GM19240 (cell line): ENCODE results near the gene GLIPR2.
"Not testable (repeated sequence)": the region's sequence is repeated elsewhere in the genome, so short reads cannot be mapped to it uniquely, and the experiment has no call there.

Source experiments
- DNase-seq: peaks from one replicate; pipeline ENCODE4 v3.0.0; 2011; ENCODE audit warnings: low spot score; ENCODE audit not compliant: insufficient read length

Gene GLIPR2, protein sequence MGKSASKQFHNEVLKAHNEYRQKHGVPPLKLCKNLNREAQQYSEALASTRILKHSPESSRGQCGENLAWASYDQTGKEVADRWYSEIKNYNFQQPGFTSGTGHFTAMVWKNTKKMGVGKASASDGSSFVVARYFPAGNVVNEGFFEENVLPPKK

DNA sequence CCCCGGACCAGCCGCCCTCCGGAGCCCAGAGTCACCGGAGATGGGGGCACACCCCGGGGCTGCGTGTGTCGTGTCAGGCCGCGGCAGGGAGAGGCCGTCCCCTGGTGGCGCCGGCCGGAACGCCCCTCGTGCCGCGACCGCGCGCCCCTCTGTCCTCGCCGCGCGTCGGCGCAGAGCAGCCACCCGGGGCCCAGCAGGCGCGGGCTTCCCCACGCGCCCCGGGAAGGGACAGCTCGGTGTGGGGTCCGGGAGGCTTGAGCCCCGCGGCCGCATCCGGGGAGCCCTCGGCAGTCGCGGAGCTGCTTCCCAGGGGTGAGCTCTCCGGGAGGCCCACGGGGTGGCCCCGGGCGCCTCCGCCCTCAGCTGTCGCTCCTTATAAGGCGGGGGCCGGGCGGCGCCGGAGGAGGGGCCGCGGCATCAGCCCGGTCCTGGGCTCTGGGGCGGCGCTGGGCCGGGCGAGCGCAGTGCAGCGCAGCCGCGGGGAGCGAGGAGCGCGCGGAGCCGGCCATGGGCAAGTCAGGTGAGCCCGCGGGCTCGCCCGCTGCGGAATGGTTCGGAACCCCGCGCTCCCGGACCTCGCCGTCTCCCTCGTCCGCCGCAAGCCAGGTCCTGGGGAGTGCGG lies at the start of gene GLIPR2:
TSS of gene GLIPR2 (plus strand) at position 462 of the 622 bp plus-strand sequence. CDS start at position 508, 46 bp downstream.
- DNase-seq, result peak; percentile 80

DNA sequence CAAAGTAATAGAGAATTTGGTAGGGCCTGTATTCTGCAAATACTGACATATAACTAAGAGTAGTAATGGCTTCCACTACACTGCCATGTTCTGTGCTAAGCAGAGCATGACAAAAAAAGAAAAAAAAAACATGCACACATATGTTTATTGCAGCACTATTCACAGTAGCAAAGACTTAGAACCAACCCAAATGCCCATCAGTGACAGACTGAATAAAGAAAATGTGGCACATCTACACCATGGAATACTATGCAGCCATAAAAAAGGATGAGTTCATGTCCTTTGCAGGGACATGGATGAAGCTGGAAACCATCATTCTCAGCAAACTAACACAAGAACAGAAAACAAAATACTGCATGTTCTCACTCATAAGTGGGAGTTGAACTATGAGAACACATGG lies 49.5 kb upstream of the GLIPR2 start:
- not testable (repeated sequence) for DNase-seq

DNA sequence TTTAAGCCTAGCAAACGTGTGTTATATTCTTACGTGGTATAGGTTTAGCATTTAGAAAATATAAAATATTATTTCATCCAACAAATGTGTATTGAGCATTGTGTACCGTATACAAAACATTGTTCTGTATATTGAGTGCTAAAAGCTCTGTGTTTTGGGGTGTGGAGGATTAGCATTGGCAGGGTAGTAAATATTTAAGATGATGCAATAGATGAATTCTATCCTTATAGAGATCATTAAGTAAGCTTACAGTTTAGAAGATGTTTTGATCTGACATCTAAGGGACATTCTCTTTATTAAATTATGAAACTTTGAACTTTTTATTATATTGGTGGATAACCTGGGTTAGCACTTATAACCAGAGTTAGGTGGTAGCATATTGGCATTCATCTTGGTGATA lies 48.5 kb upstream of the GLIPR2 start:
- no peak for DNase-seq

DNA sequence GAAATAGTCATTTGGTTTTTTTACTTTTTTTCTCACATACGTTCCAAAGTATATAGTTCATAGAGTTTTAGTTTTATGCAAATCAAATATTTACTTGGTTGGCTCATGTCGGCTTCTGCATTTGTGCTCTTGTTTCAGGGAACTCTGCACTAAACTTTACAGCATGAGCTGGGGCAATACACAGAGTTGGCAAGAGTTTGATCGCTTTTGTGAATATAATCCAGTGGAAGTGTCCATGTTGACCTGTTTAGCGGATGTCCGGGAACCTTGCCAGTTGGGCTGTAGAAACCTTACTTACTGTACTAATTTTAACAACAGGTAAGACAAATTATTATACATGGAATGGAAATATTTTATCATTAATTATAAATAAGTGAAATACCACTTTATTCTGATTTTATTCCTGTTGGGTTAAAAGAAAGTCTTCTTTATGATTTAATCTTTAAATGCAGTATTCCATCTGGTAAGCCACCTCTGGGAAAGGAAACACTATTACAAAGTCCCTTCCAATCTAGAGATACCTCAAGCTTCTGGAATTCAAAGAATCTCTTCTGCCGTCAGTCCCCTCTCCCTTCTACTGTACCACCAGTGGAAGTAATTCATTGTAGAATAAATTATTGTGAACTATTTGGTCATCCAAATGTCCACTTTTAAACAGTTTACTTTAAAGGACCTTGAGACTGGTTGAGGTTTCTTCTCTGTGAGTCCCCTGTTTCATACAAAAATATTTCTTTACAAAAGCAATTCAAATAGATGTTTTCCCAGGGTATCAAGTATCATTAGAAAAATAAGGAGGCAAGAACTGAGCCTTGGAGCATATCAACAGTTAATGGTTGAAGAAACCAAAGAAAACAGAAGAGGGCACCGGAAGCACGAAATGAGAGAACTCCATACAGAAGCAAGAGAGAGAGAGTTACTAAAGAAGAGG lies 45.2 kb upstream of the GLIPR2 start:
- no peak for DNase-seq

DNA sequence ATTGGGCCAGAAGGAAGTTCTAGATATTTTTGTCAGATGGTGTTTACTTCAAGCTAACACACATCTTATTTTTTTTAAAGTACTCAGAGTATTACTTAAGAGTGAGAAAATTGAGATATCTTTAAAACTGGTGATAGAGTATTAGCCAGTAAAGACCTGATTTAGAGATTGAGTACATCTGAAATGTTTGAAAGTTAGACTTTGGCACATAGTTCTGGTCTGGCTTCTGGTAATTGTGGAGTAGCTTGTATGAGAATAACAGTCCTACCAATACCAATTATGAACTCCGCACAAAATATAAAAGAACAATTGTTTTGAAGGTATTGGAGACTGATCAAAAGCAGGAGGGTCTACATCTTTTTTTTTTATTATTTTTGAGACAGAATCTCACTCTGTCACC lies 44.5 kb upstream of the GLIPR2 start:
- DNase-seq, result no peak

DNA sequence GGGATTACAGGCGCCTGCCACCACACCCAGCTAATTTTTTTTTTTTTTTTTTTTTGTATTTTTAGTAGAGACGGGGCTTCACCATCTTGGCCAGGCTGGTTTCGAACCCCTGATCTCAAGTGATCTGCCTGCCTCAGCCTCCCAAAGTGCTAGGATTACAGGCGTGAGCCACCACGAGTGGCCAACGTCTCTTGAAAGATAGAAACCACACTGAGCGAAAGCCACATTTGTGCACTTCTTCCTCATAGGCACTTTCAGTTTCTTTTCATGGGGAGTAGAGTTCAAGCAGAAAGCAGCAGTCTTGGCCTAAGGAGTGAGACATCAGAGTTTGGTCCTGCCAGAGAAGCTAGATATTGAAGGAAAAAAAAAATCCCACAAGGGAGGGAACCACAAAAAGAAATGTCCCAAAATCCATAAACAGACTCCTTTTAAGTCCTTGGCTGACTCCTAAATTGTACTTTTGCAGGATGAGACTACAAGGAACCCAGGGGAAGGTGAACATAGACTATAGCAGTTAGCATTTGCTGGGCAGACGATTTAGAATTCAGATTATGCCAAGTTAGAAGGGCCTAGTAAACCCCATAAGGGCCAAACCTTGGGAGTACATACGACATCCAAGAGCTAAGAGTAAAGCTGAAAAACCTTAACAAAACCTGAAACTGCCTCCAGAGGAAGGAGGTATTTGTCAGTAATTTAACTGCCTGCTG lies 43.9 kb upstream of the GLIPR2 start:
- peak; percentile 23 for DNase-seq

DNA sequence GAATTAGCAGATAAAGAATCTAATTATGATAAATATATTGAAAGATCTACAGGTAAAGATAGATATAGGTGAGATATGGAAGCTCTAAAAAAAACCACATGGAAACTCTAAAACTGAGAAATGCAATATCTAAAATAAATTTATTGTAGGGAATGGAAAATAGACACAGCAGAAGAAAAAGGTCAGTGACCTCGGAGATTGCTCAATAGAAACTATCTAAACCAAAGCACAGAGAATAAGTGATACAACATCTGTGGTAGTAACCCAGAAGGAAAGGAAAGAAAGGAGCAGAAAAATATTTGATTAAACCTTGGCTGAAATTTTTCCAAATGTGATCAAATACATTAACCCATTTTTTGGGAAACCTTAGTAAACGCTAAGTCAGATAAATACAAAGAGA lies 43.1 kb upstream of the GLIPR2 start:
- no peak for DNase-seq

DNA sequence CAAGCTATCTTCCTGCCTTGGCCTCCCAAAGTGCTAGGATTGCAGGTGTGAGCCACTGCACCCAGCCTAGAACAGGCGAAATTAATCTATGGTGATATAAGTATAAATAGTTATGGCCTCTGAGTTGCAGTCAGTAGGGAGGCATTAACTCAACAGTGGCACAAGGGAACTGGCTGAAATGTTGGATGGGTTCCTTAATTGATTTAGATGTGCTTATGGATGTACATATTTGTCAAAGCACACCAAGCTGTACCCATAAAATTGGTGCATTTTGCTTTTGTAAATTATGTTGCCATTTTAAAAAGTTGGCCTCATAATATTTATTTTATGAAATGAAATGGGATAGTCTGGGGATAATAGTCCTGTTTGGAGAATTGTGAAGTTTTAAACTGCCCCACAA lies 36.8 kb upstream of the GLIPR2 start:
- no peak for DNase-seq

DNA sequence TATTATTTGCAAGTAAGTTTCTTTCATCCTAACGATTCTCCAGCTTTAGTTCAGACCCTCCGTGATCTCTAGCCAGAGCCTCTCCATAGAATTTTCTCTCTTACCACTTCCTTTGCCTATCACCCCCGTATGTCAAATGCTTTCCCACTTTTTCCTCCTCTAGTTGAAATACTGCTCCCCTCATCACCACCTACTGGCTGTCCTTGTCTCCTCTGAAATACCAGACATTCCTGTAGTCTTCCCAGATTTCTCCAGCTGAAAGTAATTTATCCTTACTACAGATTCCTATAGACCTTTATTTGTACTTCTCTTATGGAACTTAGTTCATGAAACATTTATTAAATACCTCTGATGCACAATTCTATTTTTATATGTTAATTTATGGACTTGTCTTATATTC lies 36.0 kb upstream of the GLIPR2 start:
- DNase-seq, result no peak

DNA sequence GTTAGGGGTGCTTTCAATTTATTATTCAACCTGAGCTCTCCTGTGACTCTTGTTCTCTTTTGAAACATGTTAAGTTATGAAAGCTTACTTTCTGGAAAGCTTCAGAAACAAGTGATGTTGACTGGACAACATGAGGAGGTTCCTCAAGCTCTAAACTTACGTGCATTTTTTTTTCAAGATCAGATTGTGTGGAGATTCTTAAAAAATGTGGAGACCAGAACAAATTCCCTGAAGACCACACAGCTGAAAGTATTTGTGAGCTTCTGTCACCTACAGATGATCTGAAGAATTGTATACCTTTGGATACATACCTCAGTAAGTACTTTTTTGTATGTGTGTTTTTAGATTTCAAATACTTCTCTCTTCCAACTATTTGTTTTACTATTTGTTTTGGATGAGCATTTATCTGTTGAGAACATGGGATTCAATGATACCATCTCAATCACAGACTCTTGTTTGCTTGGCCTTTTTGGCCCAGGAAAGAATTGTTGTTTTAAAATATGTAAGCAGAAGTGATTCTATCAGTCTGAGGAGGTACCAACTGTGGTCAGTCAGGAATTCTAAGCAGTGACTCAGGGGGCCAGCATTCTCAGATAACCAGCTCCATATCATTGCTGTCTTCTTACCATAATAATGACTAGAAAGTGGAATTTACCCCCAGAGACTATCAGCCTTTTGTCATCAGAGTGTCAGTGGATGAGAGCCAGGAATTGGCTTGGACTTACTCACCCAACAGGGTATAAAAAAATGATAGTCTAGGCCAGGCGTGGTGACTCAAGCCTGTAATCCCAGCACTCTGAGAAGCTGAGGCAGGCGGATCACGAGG lies 34.4 kb upstream of the GLIPR2 start:
- no peak for DNase-seq

DNA sequence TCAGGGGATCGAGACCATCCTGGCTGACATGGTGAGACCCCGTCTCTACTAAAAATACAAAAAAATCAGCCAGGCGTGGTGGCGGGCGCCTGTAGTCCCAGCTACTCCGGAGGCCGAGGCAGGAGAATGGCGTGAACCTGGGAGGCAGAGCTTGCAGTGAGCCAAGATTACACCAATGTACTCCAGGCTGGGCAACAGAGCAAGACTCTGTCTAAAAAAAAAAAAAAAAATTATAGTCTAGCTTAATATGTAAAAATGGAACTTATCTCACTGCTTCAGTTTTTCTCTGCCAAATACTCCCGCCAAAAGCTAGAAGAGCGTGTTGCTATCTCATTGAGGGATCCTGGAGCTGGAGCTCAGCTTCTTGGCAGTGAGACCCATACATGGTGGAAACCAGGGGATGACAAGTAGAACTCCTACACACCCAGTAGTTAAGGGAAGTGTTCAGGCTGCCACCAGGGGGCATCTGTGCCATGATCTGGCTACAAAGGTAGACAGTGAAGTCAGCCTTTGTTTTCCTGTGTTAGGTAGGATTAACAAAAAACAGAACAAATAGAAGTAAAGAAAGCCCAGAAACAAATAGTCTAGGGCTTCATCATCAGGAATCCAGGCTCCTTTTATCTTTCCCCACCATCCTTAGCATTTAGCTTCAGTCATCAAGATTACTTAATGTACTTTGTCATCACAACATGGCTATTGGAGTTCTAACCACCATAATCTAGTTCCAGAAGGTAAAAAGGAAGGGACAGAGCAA lies 33.6 kb upstream of the GLIPR2 start:
- peak; percentile 31 for DNase-seq

DNA sequence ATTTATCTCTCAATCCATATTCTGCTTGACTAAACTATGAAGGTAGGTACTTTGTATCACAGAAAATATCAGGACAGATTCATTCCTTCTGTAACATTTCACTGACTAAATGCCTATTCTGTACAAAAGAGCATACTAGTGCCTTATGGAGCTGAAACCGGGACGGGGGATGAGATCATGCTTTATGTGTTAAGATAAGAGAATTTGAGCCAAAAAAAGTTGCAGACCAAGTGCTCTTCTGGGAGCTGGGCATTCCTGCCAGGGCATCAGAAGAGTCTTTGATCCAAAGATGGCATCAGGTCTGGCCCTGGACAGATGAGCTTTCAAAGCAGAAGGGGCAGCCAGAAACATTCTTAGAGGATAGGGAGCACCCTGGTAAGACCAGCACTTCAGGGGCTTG lies 27.5 kb upstream of the GLIPR2 start:
- DNase-seq, result no peak

DNA sequence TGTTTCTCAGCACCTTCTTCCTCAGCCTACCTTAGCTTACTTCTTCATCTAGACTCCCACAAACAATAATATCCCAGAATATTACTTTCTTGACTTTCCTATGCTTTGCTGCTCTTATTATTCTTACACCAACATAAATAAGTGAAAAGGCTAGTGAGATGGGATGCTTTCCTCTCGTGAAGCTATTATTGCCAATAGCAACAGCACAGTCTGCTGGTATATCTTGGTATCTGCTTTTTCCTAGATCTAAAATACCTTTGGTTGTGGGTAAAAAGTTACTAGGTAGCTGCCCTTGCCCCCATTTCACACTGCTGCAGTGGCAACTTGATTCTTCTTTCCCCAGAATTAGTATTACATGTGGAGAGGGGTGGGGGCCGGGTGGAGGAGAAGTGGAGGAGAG lies 26.1 kb upstream of the GLIPR2 start:
- DNase-seq, result no peak

DNA sequence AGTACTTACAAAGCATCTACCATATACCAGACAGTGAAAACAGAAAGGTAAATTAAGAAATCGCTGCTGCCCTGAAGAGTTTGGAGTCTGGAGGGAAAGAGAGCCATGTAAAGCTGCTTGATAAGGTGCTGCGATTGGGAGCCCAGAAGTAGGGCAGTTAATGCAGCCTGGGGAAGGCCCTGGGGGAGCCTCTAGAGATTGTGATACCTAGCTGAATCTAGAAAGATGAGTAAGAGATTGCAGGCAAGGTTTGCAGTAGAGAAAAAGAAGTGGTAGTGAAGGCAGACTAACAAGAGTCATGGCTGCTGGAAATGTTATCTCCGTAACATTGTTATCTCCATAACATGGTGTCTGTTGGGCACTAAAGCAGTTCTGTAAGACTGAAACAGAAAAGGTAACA lies 24.0 kb upstream of the GLIPR2 start:
- no peak for DNase-seq

DNA sequence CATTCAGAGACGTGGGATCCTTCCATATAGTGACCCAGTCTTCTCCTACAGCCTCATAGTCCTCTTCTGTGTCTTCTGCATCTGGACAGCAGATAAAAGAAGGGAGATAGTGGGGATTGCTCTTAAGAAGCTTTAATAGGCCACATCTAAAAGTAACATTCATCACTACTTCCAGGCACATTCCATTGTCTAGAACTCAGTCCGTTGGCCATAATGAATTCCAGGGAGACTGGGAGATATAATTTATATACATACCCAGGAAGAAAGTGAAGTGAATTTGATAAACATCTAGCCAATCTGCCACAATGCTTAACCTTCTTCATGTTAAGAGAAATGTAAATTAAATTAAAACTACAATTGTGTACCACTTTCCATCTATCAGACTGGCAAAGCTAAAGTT lies 22.5 kb upstream of the GLIPR2 start:
- no peak for DNase-seq

DNA sequence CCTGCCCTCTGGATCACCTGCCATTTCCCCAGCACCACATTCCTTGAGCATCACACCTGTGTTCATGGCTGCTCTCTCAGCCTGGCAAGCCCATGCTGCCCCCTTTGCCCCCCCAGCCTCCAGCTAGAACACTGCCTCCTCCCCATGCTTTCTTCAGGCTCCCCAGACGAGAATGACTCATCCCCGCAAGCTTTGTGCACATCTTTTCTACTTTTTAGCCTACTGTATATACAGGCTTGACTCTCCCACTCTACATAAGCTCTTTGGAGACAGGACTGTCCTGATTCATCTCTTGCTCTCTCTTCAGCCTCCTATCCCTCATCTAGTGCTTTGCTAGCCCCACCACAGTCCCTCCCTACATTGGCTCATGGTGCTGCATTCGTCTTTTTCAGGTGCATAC lies 19.9 kb upstream of the GLIPR2 start:
- no peak for DNase-seq

DNA sequence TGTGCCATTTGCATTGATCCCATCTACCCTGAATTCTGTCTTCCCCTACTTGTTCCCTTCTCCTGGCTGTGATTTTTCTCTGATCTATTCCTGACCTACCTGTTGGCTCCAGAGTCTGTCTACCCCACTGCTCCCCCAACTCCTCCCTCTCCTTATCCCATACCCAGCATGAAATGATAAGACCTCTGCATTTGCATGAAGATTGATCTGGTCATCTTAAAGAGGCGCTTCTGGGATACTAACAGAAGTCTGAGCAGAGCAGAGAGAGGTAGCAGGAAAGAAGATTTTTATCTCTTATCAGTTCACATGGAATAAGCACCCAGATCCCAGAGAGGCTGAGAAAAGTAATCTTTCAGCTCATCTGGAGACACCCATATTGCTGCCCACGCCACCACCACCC lies 18.3 kb upstream of the GLIPR2 start:
- no peak for DNase-seq

DNA sequence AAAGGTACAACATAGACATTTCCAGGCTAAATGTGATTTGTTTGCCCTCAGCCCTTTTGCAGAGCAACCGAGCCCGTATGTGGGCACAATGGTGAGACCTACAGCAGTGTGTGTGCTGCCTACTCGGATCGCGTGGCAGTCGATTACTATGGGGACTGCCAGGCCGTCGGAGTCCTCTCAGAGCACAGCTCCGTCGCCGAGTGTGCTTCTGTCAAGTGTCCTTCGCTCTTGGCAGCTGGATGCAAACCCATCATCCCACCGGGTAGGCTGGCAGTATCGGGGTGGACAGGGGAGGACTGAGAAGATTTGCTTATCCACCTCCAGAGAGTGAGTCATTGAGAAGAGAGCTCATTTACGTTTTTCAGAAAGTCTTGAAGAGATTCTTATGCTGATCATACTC lies 17.8 kb upstream of the GLIPR2 start:
- no peak for DNase-seq

DNA sequence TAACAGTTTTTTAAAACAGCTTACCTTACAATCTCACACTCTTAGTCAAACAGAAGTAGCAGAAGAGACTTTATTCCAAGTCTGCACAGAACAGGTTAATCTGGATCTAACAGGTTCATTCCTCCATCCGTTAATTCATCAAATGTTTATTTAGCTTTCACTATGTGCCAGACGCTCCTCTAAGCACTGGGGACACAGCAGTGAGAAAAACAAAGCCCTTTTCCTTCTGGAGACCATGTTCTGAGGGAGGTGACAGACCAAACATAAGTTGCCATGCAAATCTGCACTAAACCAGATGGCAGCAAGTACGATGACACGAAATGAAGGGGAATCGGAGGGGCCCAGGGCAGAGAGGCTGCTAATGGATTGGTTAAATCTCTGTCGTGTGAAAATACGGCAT lies 17.1 kb upstream of the GLIPR2 start:
- no peak for DNase-seq

DNA sequence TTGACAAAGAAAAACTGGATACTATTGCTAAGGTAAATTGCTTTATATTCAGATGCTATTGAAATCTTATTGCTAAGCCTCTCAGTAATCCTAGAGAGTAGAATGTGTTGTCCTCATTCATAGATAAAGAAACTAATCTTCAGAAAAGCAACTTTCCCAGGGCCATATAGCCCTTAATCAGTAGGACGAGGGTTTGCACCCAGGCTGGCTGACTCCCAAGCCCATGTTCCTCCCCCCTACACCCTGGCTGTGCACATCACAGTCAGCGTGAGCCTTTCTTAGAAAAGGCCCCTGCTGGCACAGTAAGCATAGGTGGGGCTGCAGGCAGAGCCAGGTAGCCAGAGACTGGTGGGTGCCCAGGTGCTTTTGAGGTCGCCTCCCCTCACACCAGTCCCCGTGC lies 15.8 kb upstream of the GLIPR2 start:
- DNase-seq, result no peak
